ENCODE measurements around the gene SYNDIG1. TPM values are rescaled to one million over a fixed set of nuclear protein-coding genes. Genes with fewer than 3 reads are reported as not detected.

The SYNDIG1 gene
- total RNA-seq, 1 experiment from 2014 or later = not detected

DNA sequence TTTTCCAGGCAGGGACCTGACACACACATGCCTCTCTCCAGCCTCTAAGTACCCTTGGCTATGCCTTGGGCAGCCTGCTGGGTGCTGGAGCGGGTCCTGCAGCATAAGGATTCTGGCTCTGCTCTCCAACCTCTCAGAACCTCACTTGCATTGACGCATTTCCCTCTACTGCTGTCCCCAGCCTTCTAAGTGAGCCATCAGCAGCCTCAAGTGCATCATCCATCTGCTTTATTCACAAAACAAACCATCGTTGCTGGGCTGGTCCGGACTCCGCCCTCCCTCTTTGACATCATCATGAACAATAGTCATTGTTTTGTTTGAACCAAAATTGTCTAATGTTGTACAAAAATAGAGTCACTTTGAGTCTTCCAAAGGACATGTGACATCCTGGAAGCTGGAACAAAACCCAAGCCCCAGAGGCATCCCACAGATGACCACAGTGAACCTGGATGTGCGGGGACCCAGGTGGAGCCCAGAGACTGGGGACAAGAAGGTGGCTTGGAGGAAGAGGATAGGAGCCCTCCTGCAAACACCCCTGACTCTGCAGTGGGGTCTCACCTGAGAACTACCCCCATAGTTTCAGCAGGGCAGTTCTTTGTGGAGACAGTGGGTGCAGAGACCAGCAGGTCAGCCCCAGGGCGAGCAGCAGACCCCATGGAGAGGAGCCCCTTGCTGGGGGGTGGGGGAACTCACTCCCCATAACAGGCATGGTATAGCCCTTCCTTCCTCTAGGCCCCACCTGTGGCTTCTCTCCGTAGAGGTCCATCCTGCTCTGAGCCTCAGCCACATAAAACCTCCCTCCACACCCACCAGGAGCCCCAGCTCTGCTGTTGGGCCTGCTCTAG is 230.1 kb downstream of the SYNDIG1 start:
- Histone ChIP-seq H3K9me3 (ENCODE audit: low read length) (no peaks in the 10 kb centered on the region), H4K20me1 (ENCODE audit: low read length) (no peaks in the 10 kb centered on the region), H3K4me2 (ENCODE audit: low read length) (no peak overlapping the region), H3F3A (ENCODE audit: low read length, unreplicated experiment) (no peaks in the 10 kb centered on the region), H3K4me3 (ENCODE audit: low read length) (no peak overlapping the region), H3K4me1 (ENCODE audit: insufficient read depth, low read length) (no peaks in the 10 kb centered on the region), H3K79me2 (ENCODE audit: low read length) (no peaks in the 10 kb centered on the region), H2AFZ (ENCODE audit: low read length) (no peak overlapping the region), H3K27ac (ENCODE audit: low read length) (no peak overlapping the region), H3K27me3 (ENCODE audit: low read length) (peaks cover 88% of the 10 kb centered on the region), H3K36me3 (ENCODE audit: low read depth, low read length) (no peaks in the 10 kb centered on the region), H3K9ac (ENCODE audit: low read length) (no peak overlapping the region), H3K9me2 (replicated peaks; ENCODE audit: low read length) (no peaks in the 10 kb centered on the region)
- intact Hi-C loops (cut with micrococcal nuclease) = no loop called here
- no peak for ATAC-seq
- ChIA-PET POLR2A (ENCODE audit: unreplicated experiment) (no interaction called here), CTCF (no interaction called here)
- no TSS peak for BruUV-seq (replicated peaks)
- DNase-seq = no peak
- TF ChIP-seq, protein P1, sequence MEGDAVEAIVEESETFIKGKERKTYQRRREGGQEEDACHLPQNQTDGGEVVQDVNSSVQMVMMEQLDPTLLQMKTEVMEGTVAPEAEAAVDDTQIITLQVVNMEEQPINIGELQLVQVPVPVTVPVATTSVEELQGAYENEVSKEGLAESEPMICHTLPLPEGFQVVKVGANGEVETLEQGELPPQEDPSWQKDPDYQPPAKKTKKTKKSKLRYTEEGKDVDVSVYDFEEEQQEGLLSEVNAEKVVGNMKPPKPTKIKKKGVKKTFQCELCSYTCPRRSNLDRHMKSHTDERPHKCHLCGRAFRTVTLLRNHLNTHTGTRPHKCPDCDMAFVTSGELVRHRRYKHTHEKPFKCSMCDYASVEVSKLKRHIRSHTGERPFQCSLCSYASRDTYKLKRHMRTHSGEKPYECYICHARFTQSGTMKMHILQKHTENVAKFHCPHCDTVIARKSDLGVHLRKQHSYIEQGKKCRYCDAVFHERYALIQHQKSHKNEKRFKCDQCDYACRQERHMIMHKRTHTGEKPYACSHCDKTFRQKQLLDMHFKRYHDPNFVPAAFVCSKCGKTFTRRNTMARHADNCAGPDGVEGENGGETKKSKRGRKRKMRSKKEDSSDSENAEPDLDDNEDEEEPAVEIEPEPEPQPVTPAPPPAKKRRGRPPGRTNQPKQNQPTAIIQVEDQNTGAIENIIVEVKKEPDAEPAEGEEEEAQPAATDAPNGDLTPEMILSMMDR (conservative IDR thresholded peaks at IDR 0.05; ENCODE audit: low read depth, low read length) = no peak
- TF ChIP-seq EZH2 (IDR thresholded peaks at IDR 0.05; ENCODE audit: low read length, unreplicated experiment) = no peak
- no peak for TF ChIP-seq EZH2phosphoT487 (IDR thresholded peaks at IDR 0.05; ENCODE audit: borderline replicate concordance, low read length)

DNA sequence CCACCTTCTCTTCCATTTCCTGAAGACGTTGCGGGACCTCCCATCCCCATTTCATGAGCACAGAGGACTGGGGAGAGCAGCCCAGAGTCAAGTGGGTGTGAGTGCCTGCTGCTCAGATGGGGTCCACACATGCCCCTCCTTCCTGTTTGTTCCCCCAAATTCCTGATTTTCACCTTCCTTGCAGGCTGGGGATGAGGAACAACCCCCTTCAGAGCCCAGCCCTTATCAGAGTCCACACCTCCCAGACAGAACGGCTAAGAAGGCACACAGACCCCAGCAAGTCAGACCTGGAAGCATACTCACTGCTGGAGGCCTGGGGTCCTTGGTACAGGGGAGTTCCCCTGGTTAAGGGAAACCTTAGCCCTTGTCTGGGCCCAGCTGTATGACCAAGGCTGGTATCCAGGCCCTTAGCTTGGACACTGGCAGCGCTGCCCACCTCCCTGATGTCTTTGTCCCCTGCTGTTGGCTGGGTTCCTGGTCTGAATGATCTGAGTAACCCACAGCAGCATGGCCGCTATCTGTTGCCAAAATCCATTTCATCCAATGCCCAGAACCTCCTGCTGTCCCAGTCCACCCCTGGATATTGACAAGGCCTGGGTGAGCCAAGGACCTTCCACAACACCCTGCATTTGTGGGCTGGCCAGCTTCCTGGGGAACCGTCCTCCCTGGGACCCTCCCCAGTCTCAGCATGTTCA is 230.9 kb downstream of the SYNDIG1 start:
- Histone ChIP-seq H3K27me3 (ENCODE audit: low read length) (peaks cover 88% of the 10 kb centered on the region), H3K36me3 (ENCODE audit: low read depth, low read length) (no peaks in the 10 kb centered on the region), H3K9me3 (ENCODE audit: low read length) (no peaks in the 10 kb centered on the region), H3K27ac (ENCODE audit: low read length) (no peak overlapping the region), H3K4me1 (ENCODE audit: insufficient read depth, low read length) (no peaks in the 10 kb centered on the region), H3K9me2 (replicated peaks; ENCODE audit: low read length) (no peaks in the 10 kb centered on the region), H3K4me3 (ENCODE audit: low read length) (no peak overlapping the region), H3K79me2 (ENCODE audit: low read length) (no peaks in the 10 kb centered on the region), H3K9ac (ENCODE audit: low read length) (no peak overlapping the region), H2AFZ (ENCODE audit: low read length) (no peak overlapping the region), H3F3A (ENCODE audit: low read length, unreplicated experiment) (no peaks in the 10 kb centered on the region), H3K4me2 (ENCODE audit: low read length) (no peak overlapping the region), H4K20me1 (ENCODE audit: low read length) (no peaks in the 10 kb centered on the region)
- POLR2A ChIA-PET (ENCODE audit: unreplicated experiment) = no interaction called here
- CTCF ChIA-PET = no interaction called here
- TF ChIP-seq EZH2phosphoT487 (IDR thresholded peaks at IDR 0.05; ENCODE audit: borderline replicate concordance, low read length) (no peak), EZH2 (IDR thresholded peaks at IDR 0.05; ENCODE audit: low read length, unreplicated experiment) (no peak)
- TF ChIP-seq, protein P1 (conservative IDR thresholded peaks at IDR 0.05; ENCODE audit: low read depth, low read length) = no peak
- BruUV-seq (replicated peaks) = no TSS peak
- ATAC-seq (no peak), DNase-seq (no peak)
- intact Hi-C loops (cut with micrococcal nuclease) = no loop called here

DNA sequence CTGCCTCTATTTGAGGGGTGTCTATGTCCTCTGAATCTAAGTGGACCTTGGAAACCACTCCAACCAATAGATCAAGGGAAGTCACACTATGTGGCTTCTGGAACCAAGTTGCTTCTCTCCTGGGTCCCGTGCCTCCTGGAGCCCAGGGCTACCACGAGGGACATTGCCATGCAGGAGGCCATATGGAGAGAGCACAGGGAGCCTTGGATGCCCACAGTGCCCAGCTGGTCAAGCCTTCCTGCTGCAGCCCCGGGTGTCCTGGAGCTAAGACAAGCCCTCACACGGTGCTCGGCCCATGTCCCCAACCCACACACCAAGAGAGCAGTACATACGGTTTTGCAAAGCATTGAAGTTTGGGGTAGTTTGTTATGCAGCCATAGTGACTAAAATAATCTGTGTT is 231.6 kb downstream of the SYNDIG1 start:
- DNase-seq = no peak
- H3K9me3 ChIP-seq (ENCODE audit: low read length) = no peaks in the 10 kb centered on the region
- peaks cover 84% of the 10 kb centered on the region for H3K27me3 ChIP-seq (ENCODE audit: low read length)
- no peaks in the 10 kb centered on the region for H3F3A ChIP-seq (ENCODE audit: low read length, unreplicated experiment)
- no peak overlapping the region for H3K9ac ChIP-seq (ENCODE audit: low read length)
- no peak overlapping the region for H3K4me2 ChIP-seq (ENCODE audit: low read length)
- TF ChIP-seq EZH2phosphoT487 (IDR thresholded peaks at IDR 0.05; ENCODE audit: borderline replicate concordance, low read length) (no peak), EZH2 (IDR thresholded peaks at IDR 0.05; ENCODE audit: low read length, unreplicated experiment) (no peak)
- TF ChIP-seq, protein P1 (conservative IDR thresholded peaks at IDR 0.05; ENCODE audit: low read depth, low read length) = no peak
- intact Hi-C loops (cut with micrococcal nuclease) = no loop called here
- H4K20me1 ChIP-seq (ENCODE audit: low read length) = no peaks in the 10 kb centered on the region
- H2AFZ ChIP-seq (ENCODE audit: low read length) = no peak overlapping the region
- H3K79me2 ChIP-seq (ENCODE audit: low read length) = no peaks in the 10 kb centered on the region
- POLR2A ChIA-PET (ENCODE audit: unreplicated experiment) = no interaction called here
- H3K4me3 ChIP-seq (ENCODE audit: low read length) = no peak overlapping the region
- no peak for ATAC-seq
- CTCF ChIA-PET = no interaction called here
- no peak overlapping the region for H3K27ac ChIP-seq (ENCODE audit: low read length)
- BruUV-seq (replicated peaks) = no TSS peak
- no peaks in the 10 kb centered on the region for H3K9me2 ChIP-seq (replicated peaks; ENCODE audit: low read length)
- no peaks in the 10 kb centered on the region for H3K36me3 ChIP-seq (ENCODE audit: low read depth, low read length)
- H3K4me1 ChIP-seq (ENCODE audit: insufficient read depth, low read length) = no peaks in the 10 kb centered on the region

Data from PC-3 (cell line).